PC-9 (cell line): ENCODE data around the gene CAPN7.

ENCODE experiments used
- CTCF ChIP-seq: fragments of 200-600 bp; sonication (generic); conservative IDR thresholded peaks from 2 replicates; pipeline ENCODE4 v1.6.1; 2017; ENCODE audit warnings: mixed run types, antibody characterized with exemption, mild to moderate bottlenecking, moderate library complexity
- EZH2 ChIP-seq: fragments of 200-600 bp; sonication (generic); IDR thresholded peaks from 2 replicates; pipeline ENCODE4 v1.8.0; 2017; ENCODE audit warnings: antibody characterized with exemption, low read depth

- no peak for TF ChIP-seq CTCF
- no peak for TF ChIP-seq EZH2
Measured at GRCh38 chr3:15297608-15298350, 91.7 kb downstream of the CAPN7 start.
